ENCODE measurements around the gene RGS10.

The RGS10 gene

DNA sequence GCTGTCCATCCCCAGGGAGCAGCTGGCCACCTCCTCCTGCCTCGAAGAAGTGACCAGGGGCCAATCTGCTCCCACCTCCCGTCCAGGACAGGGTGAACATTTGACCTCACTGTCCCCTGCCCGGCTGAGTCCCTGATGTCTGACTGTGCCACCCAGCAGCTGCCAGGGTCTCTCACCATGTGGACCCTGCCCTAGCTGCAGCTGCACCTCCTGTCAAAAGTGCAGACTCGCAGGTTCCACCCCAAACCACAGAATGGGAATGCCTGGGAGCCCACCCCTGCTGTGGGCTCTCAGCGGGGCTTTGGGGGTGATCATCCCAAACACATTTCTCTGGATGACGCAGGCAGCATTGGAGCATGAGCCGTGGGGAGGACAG lies 86.1 kb downstream of the RGS10 start:
- Histone ChIP-seq H3K9ac (ENCODE audit: low read depth, low read length, poor library complexity, severe bottlenecking) (no peak overlapping the region), H4K20me1 (ENCODE audit: insufficient read depth, low read length, poor library complexity, severe bottlenecking) (no peaks in the 10 kb centered on the region), H3K9me2 (replicated peaks; ENCODE audit: low read depth, low read length) (no peaks in the 10 kb centered on the region), H2AFZ (ENCODE audit: low read length) (no peak overlapping the region), H3K9me3 (ENCODE audit: insufficient read depth, low read depth, low read length) (no peaks in the 10 kb centered on the region), H3F3A (ENCODE audit: low read depth) (no peaks in the 10 kb centered on the region), H3K4me1 (ENCODE audit: insufficient read depth, low read length, poor library complexity, severe bottlenecking) (no peaks in the 10 kb centered on the region), H3K36me3 (ENCODE audit: insufficient read depth, low read length) (no peaks in the 10 kb centered on the region; the same call in 1 of the 2 replicates), H3K27me3 (ENCODE audit: insufficient read depth, low read length, poor library complexity, severe bottlenecking) (no peaks in the 10 kb centered on the region), H3K4me3 (ENCODE audit: low read length, poor library complexity, severe bottlenecking) (no peak overlapping the region), H3K79me2 (ENCODE audit: insufficient read depth, low read length) (no peaks in the 10 kb centered on the region), H3K4me2 (ENCODE audit: low read depth, low read length, poor library complexity, severe bottlenecking) (no peak overlapping the region)
- no peak for TF ChIP-seq EZH2phosphoT487 (IDR thresholded peaks at IDR 0.05; ENCODE audit: borderline replicate concordance)
- TF ChIP-seq, protein P1, sequence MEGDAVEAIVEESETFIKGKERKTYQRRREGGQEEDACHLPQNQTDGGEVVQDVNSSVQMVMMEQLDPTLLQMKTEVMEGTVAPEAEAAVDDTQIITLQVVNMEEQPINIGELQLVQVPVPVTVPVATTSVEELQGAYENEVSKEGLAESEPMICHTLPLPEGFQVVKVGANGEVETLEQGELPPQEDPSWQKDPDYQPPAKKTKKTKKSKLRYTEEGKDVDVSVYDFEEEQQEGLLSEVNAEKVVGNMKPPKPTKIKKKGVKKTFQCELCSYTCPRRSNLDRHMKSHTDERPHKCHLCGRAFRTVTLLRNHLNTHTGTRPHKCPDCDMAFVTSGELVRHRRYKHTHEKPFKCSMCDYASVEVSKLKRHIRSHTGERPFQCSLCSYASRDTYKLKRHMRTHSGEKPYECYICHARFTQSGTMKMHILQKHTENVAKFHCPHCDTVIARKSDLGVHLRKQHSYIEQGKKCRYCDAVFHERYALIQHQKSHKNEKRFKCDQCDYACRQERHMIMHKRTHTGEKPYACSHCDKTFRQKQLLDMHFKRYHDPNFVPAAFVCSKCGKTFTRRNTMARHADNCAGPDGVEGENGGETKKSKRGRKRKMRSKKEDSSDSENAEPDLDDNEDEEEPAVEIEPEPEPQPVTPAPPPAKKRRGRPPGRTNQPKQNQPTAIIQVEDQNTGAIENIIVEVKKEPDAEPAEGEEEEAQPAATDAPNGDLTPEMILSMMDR (conservative IDR thresholded peaks at IDR 0.05; ENCODE audit: low read length): no peak

DNA sequence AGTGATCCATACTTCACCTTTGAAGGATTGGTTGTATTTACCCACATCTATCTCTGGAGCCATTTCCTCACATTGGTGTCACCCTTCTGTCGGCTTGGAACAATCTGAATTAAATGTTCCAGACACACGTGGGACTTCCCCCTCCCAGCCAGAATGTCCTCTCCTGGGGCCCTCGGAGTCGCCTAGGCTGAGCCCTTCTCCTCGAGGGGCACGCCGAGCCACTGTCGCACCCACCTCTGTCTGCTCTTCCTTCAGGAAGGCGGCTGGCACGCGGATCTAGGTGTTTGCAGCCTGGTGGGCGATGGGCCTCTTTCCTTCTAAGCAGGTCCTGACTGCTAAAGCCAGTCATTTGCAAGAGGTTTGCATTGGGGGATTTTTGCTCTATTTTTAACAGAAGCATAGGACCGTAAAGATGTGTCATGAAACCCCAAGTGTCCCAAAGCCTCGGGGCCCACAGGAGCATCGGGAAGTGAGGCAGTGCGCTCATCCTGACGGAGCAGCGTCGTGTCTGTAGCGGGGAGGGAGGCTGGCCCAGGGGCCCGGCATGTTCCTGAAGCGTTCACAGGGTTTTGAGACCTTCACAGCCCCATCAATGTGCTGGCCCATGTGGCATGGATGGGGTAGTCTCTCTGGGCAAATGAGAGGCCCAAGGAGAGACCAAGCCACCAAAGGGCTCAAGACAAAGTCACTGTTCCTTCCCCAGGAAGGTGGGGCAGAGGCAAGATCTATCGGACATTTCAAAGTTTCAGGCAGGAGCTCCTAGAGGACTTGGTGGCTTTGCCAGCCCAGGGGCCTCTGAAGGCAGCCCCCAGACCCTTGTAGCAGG lies 86.7 kb downstream of the RGS10 start:
- H3K27me3 ChIP-seq (ENCODE audit: insufficient read depth, low read length, poor library complexity, severe bottlenecking): no peaks in the 10 kb centered on the region
- H3K4me1 ChIP-seq (ENCODE audit: insufficient read depth, low read length, poor library complexity, severe bottlenecking): no peaks in the 10 kb centered on the region
- no peak overlapping the region for H2AFZ ChIP-seq (ENCODE audit: low read length)
- TF ChIP-seq, protein P1 (conservative IDR thresholded peaks at IDR 0.05; ENCODE audit: low read length): no peak
- no peak for TF ChIP-seq EZH2phosphoT487 (IDR thresholded peaks at IDR 0.05; ENCODE audit: borderline replicate concordance)
- H3F3A ChIP-seq (ENCODE audit: low read depth): no peaks in the 10 kb centered on the region
- no peaks in the 10 kb centered on the region; the same call in 1 of the 2 replicates for H3K36me3 ChIP-seq (ENCODE audit: insufficient read depth, low read length)
- H4K20me1 ChIP-seq (ENCODE audit: insufficient read depth, low read length, poor library complexity, severe bottlenecking): no peaks in the 10 kb centered on the region
- H3K4me2 ChIP-seq (ENCODE audit: low read depth, low read length, poor library complexity, severe bottlenecking): no peak overlapping the region
- no peak overlapping the region for H3K9ac ChIP-seq (ENCODE audit: low read depth, low read length, poor library complexity, severe bottlenecking)
- no peaks in the 10 kb centered on the region for H3K9me2 ChIP-seq (replicated peaks; ENCODE audit: low read depth, low read length)
- no peaks in the 10 kb centered on the region for H3K9me3 ChIP-seq (ENCODE audit: insufficient read depth, low read depth, low read length)
- H3K4me3 ChIP-seq (ENCODE audit: low read length, poor library complexity, severe bottlenecking): no peak overlapping the region
- no peaks in the 10 kb centered on the region for H3K79me2 ChIP-seq (ENCODE audit: insufficient read depth, low read length)

DNA sequence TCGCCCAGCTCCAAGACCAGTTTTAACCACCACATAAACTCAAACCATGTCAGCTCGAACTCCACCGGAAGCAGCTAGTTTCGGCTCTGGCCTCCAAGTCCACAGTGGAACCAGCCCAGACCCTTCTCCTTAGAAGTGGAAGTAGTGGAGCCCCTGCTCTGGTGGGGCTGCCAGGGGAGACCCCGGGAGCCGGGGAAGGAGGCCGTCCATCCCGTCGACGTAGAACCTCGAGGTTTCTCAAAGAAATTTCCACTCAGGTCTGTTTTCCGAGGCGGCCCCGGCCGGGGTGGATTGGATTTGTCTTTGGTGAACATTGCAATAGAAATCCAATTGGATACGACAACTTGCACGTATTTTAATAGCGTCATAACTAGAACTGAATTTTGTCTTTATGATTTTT lies 87.5 kb downstream of the RGS10 start:
- H3K27me3 ChIP-seq (ENCODE audit: insufficient read depth, low read length, poor library complexity, severe bottlenecking): no peaks in the 10 kb centered on the region

More for the DNA sequence above, 87.5 kb downstream of the RGS10 start:
- H3K4me3 ChIP-seq (ENCODE audit: low read length, poor library complexity, severe bottlenecking): no peak overlapping the region
- no peaks in the 10 kb centered on the region for H3K4me1 ChIP-seq (ENCODE audit: insufficient read depth, low read length, poor library complexity, severe bottlenecking)
- H3K9me2 ChIP-seq (replicated peaks; ENCODE audit: low read depth, low read length): no peaks in the 10 kb centered on the region
- H3K9me3 ChIP-seq (ENCODE audit: insufficient read depth, low read depth, low read length): no peaks in the 10 kb centered on the region
- H4K20me1 ChIP-seq (ENCODE audit: insufficient read depth, low read length, poor library complexity, severe bottlenecking): no peaks in the 10 kb centered on the region
- no peak overlapping the region for H2AFZ ChIP-seq (ENCODE audit: low read length)
- H3K4me2 ChIP-seq (ENCODE audit: low read depth, low read length, poor library complexity, severe bottlenecking): no peak overlapping the region
- no peak for TF ChIP-seq EZH2phosphoT487 (IDR thresholded peaks at IDR 0.05; ENCODE audit: borderline replicate concordance)
- TF ChIP-seq, protein P1 (conservative IDR thresholded peaks at IDR 0.05; ENCODE audit: low read length): no peak
- H3F3A ChIP-seq (ENCODE audit: low read depth): no peaks in the 10 kb centered on the region
- no peak overlapping the region for H3K9ac ChIP-seq (ENCODE audit: low read depth, low read length, poor library complexity, severe bottlenecking)
- H3K79me2 ChIP-seq (ENCODE audit: insufficient read depth, low read length): no peaks in the 10 kb centered on the region
- H3K36me3 ChIP-seq (ENCODE audit: insufficient read depth, low read length): no peaks in the 10 kb centered on the region; the same call in 1 of the 2 replicates
